Measurements from ENCODE around the gene CSTF1.

The CSTF1 gene

DNA sequence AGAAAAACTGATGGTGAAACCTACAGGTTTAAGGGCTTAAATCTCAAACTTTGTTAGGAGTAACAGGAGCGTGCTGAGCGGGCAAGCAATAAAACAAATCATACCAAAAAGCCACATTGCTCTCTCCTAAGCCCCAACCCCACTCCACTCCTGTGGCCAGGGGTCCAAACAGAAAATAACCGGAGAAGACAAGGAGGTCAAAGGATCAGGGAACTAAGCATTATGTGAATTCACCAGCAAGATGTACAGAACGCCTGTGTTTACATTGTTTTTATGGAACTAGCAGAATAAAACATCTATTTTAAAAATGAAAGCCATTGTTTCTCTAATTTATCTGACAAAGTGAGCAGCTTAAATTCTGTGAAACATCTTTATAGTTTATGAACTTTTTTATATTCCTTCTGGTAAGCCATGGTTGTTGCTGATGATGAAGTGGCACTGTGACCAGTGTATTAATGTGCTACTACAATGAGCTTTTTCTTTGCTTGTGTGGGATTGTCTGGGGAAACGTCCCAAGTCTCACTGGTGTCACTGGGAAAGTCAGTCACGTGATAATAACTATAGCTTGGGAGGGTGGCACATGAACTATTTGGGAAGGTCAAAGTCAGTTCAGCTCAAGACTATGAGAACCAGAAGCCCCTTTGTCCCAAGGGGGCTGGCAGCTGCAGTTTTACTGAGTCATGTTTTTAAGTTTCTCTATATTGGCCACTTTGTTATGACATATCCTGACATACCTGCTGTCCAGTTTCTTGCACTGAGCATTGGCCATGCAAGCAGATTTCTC, 23.9 kb upstream of the CSTF1 start:
- DNase-seq (ENCODE audit: low read depth) = no peak
- no peak overlapping the region for H3K4me3 ChIP-seq (ENCODE audit: control insufficient read depth, low read depth, low read length)
- TF ChIP-seq, protein P1, sequence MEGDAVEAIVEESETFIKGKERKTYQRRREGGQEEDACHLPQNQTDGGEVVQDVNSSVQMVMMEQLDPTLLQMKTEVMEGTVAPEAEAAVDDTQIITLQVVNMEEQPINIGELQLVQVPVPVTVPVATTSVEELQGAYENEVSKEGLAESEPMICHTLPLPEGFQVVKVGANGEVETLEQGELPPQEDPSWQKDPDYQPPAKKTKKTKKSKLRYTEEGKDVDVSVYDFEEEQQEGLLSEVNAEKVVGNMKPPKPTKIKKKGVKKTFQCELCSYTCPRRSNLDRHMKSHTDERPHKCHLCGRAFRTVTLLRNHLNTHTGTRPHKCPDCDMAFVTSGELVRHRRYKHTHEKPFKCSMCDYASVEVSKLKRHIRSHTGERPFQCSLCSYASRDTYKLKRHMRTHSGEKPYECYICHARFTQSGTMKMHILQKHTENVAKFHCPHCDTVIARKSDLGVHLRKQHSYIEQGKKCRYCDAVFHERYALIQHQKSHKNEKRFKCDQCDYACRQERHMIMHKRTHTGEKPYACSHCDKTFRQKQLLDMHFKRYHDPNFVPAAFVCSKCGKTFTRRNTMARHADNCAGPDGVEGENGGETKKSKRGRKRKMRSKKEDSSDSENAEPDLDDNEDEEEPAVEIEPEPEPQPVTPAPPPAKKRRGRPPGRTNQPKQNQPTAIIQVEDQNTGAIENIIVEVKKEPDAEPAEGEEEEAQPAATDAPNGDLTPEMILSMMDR (IDR thresholded peaks at IDR 0.05; ENCODE audit: control insufficient read depth, insufficient read depth, low read depth, low read length, missing control alignments) = no peak

- TF ChIP-seq, protein P1 (IDR thresholded peaks at IDR 0.05; ENCODE audit: control insufficient read depth, insufficient read depth, low read depth, low read length, missing control alignments) = no peak
- DNase-seq (ENCODE audit: low read depth) = no peak
- H3K4me3 ChIP-seq (ENCODE audit: control insufficient read depth, low read depth, low read length) = no peak overlapping the region
Measured at GRCh38 chr20:56369179-56369578, 23.3 kb upstream of the CSTF1 start.

GRCh38 chr20:56371977-56372376, 20.5 kb upstream of the CSTF1 start:
- H3K4me3 ChIP-seq (ENCODE audit: control insufficient read depth, low read depth, low read length) = no peak overlapping the region
- TF ChIP-seq, protein P1 (IDR thresholded peaks at IDR 0.05; ENCODE audit: control insufficient read depth, insufficient read depth, low read depth, low read length, missing control alignments) = no peak
- no peak for DNase-seq (ENCODE audit: low read depth)

DNA sequence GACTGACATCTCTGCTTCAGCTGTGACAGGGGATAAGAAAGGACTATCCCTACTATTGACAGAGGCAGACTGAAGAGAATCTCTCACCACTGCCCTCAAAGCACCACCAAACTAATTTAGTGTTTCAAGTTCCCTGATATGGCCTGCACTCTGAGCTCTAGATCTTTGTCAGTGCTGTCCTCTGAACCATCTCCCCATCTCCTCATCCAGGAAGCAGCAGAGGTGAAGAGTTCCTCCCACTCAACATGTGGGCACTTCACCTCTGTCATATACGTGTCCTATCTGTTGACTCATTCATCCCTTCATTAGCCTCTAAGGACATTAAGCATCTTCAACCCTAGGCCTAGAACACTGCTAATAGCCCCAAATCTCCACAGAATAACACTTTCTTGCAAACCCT, 19.6 kb upstream of the CSTF1 start:
- H3K4me3 ChIP-seq (ENCODE audit: control insufficient read depth, low read depth, low read length) = no peak overlapping the region
- TF ChIP-seq, protein P1 (IDR thresholded peaks at IDR 0.05; ENCODE audit: control insufficient read depth, insufficient read depth, low read depth, low read length, missing control alignments) = no peak
- DNase-seq (ENCODE audit: low read depth) = no peak

- peak; percentile 98 for DNase-seq (ENCODE audit: low read depth)
- H3K4me3 ChIP-seq (ENCODE audit: control insufficient read depth, low read depth, low read length) = no peak overlapping the region
- TF ChIP-seq, protein P1 (IDR thresholded peaks at IDR 0.05; ENCODE audit: control insufficient read depth, insufficient read depth, low read depth, low read length, missing control alignments) = peak; percentile 4
Measured at GRCh38 chr20:56373942-56374341, 18.5 kb upstream of the CSTF1 start.

GRCh38 chr20:56376331-56376730, 16.1 kb upstream of the CSTF1 start:
- no peak for DNase-seq (ENCODE audit: low read depth)
- H3K4me3 ChIP-seq (ENCODE audit: control insufficient read depth, low read depth, low read length) = no peak overlapping the region
- TF ChIP-seq, protein P1 (IDR thresholded peaks at IDR 0.05; ENCODE audit: control insufficient read depth, insufficient read depth, low read depth, low read length, missing control alignments) = no peak

Data from AG09309 (cell line).